H1 (cell line): ENCODE measurements around the gene NAXD. TPM values are rescaled to one million over a fixed set of nuclear protein-coding genes. Genes with fewer than 3 reads are reported as not detected.

Experiments used
- RBBP5 ChIP-seq: IDR thresholded peaks from 2 replicates; pipeline ENCODE4 v1.7.1; 2012; ENCODE audit warnings: low read depth, mild to moderate bottlenecking, inconsistent platforms, low read length, moderate library complexity, borderline replicate concordance
- polyA plus RNA-seq, 7 experiments: library from polyadenylated mRNA; depleted of rRNA in 3 of 7; stranded (reverse) in 5 of 7; unstranded in 2 of 7; fragments of >200 nt in 5 of 7; fragments of 200-250 nt in 2 of 7; gene quantifications; 1 replicate in 5 of 7; 2 replicates in 1 of 7; 4 replicates in 1 of 7; pipeline versions ENCODE4 v1.2.1 to v1.2.3, GENCODE V29; 2011 to 2013; ENCODE audit warnings: missing spikeins in 2 of 7, mixed read lengths in 2 of 7
- total RNA-seq: library from RNA; stranded (reverse); fragmentation: NEBNext Ultra II Directional; extraction: Animal tissue kit (Norgen Biotek cat#: 25700); gene quantifications from 2 replicates; pipeline ENCODE4 v1.2.1, GENCODE V29; 2021
- TF ChIP-seq, protein P1 (sequence below): IDR thresholded peaks from 2 replicates; pipeline ENCODE4 v1.6.1; 2012; ENCODE audit warnings: low read length, inconsistent platforms

NAXD gene
- total and polyA plus RNA-seq, 2 of the 8 experiments (the other 6 are each of a cell fraction or from before 2014, with no cell fraction given), result 25.4 to 35.5 TPM

DNA sequence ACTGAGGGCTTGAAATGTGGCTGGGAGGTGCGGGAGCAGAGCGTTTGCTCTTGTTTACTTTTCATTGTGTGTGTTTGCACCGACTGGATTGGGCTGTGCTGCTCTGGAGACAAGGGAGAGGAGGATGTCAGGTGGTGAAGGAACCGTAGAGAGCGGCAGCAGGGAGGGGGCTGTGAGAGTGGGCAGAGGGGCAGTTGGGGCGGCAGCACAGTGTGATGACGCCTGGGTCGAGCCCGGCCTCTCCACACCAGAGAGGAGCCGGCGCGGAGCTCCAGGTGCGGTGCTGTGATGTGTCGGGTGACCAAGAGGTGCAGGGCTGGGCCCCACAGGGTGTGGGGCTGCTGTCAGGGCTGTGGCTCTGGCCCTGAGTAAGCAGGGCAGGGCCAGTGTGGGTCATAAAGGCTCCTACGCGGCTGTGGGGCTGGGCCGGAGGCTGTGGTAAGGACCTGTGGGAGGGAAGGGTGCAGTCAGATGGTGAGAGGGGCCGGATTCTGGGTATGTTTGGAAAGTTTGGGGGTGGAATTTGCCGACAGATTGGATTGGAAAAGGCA lies 10.5 kb downstream of the NAXD start (continued):
- TF ChIP-seq, protein P1, sequence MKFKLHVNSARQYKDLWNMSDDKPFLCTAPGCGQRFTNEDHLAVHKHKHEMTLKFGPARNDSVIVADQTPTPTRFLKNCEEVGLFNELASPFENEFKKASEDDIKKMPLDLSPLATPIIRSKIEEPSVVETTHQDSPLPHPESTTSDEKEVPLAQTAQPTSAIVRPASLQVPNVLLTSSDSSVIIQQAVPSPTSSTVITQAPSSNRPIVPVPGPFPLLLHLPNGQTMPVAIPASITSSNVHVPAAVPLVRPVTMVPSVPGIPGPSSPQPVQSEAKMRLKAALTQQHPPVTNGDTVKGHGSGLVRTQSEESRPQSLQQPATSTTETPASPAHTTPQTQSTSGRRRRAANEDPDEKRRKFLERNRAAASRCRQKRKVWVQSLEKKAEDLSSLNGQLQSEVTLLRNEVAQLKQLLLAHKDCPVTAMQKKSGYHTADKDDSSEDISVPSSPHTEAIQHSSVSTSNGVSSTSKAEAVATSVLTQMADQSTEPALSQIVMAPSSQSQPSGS, result no peak
- TF ChIP-seq RBBP5, result no peak
